HG03342 (cell line): Measurements from ENCODE around the gene LENG9.

Source experiments
- ATAC-seq: cut with Tn5 transposase; IDR thresholded peaks from one replicate; pipeline ENCODE4 v1.9.1; 2021; ENCODE audit warnings: mild to moderate bottlenecking, moderate library complexity; ENCODE audit not compliant: unreplicated experiment

Gene LENG9

GRCh38 chr19:54440641-54441040 is 22.9 kb downstream of the LENG9 start:
- no peak for ATAC-seq

DNA sequence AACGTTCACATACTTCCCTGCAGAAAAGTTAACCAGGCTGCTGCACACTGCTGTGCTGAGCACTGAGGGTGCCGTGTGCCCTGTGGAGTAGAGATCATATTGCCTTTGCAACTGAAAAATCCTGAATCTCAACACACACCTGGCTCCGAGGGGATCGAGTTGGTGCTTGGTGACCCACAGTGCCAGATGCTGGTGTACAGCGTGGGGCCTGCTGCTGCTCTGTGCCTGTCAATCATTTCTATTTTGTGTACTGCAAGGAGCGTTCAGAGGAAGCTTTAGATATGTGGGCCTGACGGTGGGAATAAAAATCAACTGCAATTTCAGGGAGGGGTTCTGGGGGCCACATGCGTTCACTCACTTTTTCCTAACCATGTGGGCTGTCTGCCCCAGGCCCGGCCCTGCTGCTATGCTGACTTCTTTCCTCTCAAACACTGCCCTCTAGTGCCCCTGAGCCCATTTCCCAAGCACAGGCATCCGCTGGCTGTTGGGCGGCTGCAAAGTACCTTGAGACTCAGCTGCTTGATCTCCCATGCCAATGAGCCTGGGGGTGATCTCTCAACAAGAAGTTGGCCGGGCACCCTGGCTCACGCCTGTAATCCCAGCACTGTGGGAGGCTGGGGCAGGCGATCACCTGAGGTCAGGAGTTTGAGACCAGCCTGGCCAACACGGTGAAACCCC is 24.3 kb downstream of the LENG9 start:
- ATAC-seq, result no peak

- no peak for ATAC-seq
These were observed 26.8 kb downstream of the LENG9 start for GRCh38 chr19:54436628-54437252.

GRCh38 chr19:54436031-54436523 is 27.5 kb downstream of the LENG9 start:
- ATAC-seq, result no peak

- ATAC-seq, result no peak
These were observed 28.0 kb downstream of the LENG9 start for GRCh38 chr19:54435551-54436016.

DNA sequence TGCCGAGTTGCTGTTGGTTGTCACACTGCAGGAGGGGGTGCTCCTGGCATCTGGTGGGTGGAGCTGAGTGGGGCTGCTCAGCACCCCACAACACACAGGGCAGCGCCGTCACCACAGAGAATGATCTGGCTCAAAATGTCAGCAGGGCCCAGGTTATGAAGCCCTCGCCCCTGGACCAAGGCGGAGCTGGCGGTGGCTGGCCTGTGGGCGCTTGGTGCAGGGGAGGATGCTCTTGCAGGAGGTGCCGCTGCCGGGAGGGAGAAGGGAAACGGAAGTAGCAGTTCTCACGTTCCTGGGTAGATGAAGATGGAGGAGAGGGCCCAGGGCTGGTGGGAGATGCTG is 28.7 kb downstream of the LENG9 start:
- no peak for ATAC-seq

- ATAC-seq, result no peak
These were observed 29.3 kb downstream of the LENG9 start for GRCh38 chr19:54434112-54434872.

GRCh38 chr19:54433697-54434096 is 29.9 kb downstream of the LENG9 start:
- ATAC-seq, result no peak

DNA sequence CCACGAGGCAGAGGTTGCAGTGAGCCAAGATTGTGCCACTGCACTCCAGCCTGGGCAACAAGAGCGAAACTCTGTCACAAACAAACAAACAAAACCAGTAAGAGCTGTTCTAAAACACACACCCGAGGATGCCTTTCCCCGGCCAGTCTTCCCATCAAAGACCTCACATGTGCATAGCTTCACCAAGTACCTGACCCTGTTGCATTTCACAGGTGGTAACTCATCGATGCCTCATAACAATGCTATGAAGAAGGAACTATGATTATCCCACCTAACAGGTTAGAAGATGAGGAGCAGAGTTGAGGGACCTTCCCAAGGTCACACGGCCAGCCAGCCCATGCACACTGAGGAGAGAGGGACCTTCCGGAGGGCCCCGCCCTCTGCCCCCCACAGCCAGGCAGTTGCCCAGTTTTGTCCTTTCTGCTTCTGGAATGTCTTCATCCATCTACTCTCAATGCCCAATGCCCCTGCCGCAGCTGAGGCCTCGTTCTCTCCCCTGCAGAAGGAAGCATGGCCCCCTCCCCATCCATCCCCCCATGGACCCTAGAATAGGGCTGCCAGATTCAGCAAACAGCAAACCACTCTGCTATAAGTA is 31.3 kb downstream of the LENG9 start:
- no peak for ATAC-seq

GRCh38 chr19:54431255-54431838 is 32.2 kb downstream of the LENG9 start:
- no peak for ATAC-seq

DNA sequence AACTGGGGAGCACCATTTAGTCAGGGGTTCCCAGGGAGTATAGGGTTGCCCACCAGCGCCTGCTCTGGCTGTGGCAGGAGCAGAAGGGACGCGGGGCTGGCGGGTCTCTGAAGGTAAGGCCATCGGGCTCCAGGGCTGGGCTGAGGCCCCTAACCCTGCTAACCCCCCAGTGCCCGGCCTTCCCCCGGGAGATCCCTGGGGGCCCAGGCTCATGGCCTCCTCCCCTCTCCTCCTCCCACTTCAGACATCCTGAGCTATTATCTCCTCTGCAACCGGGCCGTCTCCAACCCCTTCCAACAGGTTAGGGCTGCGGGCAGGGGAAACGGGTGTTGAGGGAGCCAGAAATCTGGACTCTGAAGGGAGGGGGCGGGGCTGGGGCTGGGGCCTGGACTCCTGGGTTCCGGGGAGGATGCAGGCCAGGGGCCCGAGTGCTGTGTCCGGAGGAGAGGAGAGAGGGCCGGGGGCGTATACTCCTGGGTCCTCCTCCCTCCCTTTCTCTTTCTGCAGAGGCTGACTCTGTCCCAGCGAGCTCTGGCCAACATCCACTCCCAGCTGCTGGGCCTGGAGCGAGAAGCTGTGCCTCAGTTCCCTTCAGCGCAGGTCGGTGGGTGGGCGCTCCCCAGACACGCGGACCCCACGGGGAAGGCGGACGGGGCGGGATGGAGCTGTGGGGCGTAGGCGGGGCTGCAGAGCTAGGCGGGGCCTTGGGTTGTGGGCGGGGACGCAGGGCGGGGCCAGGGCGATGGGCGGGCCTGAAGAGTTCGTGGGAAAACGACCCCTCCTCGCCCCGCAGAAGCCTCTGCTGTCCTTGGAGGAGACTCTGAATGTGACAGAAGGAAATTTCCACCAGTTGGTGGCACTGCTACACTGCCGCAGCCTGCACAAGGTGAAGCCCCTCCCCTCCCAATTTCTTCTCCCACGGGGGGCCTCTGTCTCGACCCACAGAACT is 33.0 kb downstream of the LENG9 start:
- ATAC-seq, result no peak

DNA sequence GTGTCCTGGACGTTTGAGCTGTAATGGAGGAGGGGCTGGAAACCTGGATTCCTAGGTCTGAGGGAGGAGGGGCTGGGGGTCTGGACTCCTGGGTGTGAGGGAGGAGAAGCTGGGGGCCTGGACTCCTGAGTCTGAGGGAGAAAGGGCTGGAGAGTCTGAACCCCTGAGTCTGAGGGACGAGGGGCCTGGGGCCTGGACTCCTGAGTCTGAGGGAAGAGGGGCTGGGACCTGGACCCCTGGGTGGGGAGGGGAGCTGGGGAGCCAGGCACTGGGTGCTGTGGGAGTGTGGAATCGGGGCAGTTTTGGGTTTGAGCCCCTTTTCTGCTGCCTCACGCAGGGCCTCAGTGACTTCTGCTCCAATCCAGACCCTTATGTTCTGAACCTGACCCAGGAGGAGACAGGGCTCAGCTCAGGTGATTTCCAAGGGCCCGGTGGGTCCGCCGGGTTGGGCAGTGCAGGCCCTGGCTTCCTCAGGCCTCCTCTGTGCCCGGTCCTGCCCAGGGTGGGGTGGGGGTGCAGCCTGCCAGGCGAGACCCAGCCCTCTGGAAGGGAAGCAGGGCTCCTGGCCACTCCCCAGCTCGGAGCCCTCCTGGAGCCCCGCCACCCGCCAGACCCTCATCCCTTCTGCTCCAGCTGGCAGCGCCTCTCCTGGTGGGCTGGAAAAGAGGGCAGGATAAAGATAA is 33.9 kb downstream of the LENG9 start:
- no peak for ATAC-seq

DNA sequence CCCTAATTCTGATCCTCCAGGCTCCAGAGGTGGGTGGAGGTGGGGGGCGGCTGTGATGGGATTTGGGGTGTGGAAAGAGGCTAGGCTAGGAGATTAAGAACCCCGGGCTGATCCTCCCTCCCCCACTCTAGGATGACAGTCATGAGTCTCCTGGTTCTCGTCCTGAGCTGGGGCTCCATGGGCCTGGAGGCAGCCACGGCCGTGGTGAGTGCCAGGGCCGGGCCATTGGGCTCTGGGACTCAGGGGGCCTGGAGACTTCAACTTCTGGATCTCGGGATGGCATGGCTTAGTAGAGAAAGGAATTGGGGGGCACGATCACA is 34.4 kb downstream of the LENG9 start:
- no peak for ATAC-seq

DNA sequence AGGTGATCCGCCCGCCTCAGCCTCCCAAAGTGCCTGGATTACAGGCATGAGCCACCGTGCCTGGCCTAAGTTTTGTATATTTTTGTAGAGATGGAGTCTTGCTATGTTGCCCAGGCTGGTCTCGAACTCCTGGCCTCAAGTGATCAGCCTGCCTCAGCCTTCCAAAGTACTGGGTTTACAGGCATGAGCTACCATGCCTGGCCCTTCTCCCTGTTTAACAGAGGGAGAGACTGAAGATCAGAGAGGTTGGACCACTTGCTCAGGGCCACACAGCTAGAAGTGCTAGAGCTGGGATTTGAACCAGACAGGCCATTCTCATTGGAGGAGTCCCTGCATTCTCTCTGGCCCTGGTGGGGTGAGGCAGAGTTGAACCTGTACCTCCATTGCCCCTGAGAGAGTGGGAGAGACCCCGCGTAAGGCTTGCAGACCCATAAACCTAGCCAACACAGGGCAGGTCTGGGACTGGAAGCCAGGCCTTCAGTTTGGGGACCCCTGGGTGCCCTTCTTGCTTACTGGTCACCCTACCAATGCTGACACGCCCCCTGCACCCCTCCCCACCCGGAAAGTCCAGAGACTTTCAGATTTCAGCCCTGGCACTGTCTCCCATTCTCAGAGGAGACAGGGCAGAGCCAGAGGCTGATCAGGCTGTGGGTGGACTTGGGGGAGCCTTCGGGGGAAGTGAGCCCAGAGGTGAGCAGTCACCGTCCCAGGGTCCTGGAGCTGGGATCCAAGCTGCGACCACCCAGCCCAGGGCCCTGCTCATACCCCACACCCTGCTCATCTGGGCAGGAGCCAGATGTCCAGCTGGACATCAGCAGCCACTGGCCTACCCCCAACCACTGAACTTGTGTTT is 35.0 kb downstream of the LENG9 start:
- no peak for ATAC-seq

GRCh38 chr19:54427586-54427985 is 36.0 kb downstream of the LENG9 start:
- no peak for ATAC-seq

DNA sequence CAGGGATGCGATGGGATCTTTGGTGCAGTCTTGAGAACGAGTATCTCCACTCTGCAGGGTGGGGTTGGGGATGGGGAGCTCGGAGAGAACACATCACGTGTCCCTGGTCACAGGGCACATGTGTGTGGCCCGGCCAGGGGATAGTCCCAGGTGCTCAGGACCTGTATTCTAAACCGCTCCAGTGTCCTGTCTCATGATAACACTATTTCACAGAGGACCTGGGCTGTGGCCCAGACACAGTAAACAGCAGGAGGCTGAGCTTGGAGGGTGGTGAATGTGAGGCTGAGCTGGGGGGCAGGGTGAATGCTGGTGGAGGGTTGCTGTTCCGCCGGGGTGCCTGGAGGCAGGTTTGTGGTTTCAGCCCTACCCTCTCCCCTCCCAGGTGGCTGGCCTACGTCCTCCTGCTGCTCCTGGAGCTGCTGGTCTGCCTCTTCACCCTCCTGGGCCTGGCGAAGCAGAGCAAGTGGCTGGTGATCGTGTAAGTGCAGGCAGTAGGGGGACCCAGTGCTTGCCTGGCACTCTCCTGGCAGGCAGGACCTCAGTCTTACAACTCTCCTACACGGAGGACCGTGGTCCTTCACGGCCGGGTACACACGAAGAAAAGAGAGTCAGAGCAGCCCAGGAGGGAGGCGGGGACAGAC is 37.2 kb downstream of the LENG9 start:
- no peak for ATAC-seq

GRCh38 chr19:54425382-54425723 is 38.2 kb downstream of the LENG9 start:
- ATAC-seq, result no peak

DNA sequence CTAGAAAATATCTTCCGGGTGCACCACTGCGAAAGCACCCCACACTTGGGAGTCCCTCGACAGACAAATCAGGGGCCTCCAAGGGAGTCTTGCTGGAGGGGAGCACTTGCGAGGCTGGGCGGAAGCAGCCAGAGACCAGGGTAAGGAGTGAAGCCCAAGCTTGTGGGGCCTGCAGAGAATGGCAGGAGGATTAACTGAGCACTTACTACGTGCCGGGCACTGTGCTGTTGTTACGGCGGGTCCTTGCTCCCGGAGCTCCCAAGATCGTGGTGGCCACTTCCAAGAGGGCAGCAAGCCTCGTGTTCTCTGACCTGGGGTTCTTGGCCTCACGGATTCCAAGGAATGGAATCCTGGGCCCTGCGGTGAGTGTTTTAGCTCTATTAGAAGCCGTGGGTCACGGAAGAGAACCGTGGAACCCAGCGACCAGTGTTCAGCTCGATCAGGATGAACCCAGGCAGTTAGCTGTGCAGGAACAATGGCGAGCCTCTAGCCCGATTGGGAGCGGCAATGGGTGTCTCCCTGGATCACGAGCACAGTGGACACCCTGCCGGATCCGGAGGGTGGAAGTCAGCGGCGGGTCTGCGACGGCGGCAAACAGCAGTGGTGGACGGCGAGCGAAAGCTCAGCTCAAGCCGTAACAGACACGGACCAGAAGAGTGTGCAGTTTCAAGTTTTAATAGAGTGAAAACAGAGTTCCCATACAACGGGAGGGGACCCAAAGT is 38.8 kb downstream of the LENG9 start:
- ATAC-seq, result no peak
